ENCODE data around the gene NEDD8.
"Not testable (repeated sequence)": the region's sequence is repeated elsewhere in the genome, so short reads cannot be mapped to it uniquely, and the experiment has no call there.

Gene NEDD8

DNA sequence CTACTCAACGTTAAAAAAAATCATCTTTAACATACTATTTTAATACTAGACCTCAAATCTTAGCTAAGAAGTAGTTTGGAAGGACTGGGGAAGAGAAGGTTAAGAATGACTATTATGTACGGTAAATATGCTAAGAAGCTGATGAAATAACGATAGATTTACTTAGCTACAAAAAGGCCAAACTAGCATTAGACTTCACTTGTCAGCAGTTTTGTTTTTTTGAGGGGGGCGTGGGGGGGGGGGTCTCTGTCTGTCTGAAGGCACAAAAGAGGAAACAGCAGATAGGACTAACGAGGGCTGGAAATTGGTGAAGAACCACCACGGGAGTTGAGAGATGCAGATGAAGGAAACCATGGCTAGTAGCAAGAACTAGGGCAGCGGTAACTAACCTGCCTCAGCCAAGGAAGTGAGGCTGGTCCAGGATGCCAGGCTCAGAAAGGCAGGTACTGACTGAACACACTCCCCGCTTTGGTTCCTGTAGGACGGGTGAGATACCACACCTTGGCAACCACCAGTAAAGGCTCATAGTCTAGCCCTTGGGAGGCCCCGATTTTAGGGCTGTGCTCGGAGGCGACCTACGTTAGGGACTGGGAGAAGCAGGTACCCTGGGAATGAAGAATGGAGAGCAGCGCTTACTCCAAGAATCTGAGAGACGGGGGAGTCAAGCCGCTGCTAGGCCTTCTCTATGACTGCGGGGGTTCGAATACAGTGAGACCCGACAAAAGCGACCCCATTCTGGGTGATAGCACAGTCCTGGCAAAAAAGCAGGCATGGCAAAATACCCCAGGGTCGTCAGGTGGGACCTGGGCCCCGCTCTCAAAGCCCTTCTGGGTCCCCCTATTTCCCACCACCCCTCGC is 675 bp downstream of the NEDD8 start:
- Histone ChIP-seq H3K4me3 (ENCODE audit: low read length) (peak overlapping the region; percentile 90), H3K4me1 (ENCODE audit: insufficient read depth, low read length) (peaks cover 5% of the 10 kb centered on the region), H3K9ac (ENCODE audit: low read depth, low read length) (peak overlapping the region; percentile 98), H3K27ac (ENCODE audit: low read length) (peak overlapping the region; percentile 82), H3K9me3 (ENCODE audit: insufficient read depth, low read depth, low read length) (no peaks in the 10 kb centered on the region), H3K36me3 (ENCODE audit: insufficient read depth, low read depth, low read length) (peaks cover 28% of the 10 kb centered on the region), H3K27me3 (ENCODE audit: insufficient read depth, low read length) (no peaks in the 10 kb centered on the region)

DNA sequence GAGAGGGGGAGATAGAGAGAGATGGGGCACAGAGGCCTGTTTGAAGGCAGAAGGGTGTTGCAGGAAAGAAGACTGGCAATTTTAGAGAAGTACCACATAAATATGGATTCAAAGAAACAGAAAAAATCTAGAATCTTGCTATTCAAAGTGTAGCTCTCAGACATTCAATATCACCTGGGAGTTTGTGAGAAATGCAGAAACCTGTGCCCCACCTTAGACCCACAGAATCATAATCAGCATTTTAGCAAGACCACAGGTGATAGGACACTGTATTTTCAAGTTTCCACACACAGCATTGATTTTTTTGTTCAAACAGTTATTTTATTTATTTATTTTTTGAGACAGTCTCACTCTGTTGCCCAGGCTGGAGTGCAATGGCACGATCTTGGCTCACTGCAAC is 3.3 kb downstream of the NEDD8 start:
- Histone ChIP-seq H3K27ac (ENCODE audit: low read length) (no peak overlapping the region), H3K36me3 (ENCODE audit: insufficient read depth, low read depth, low read length) (peaks cover 4% of the 10 kb centered on the region; the same call in 1 of the 2 replicates), H3K4me3 (ENCODE audit: low read length) (no peak overlapping the region), H3K9me3 (ENCODE audit: insufficient read depth, low read depth, low read length) (no peaks in the 10 kb centered on the region), H3K9ac (ENCODE audit: low read depth, low read length) (no peak overlapping the region), H3K27me3 (ENCODE audit: insufficient read depth, low read length) (no peaks in the 10 kb centered on the region), H3K4me1 (ENCODE audit: insufficient read depth, low read length) (peaks cover 5% of the 10 kb centered on the region)

DNA sequence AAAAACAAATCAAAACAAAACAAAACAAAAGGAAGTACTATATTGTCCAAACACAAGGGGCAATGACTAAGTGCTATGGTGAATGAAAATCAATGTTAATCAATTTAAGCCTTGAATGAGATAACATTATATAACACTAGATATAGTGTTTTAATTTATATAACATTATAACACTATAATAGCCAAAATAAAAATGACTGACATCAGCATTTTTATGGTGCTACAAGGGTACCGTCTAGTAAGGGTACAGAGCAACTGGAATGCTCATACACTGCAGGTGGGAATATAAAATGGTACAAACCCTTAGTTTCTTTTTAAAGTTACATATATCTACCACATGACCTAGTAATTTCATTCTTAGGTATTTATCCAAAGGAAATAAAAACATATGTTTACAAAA is 5.7 kb downstream of the NEDD8 start:
- H3K27me3 ChIP-seq (ENCODE audit: insufficient read depth, low read length), result no peaks in the 10 kb centered on the region
- peaks cover 4% of the 10 kb centered on the region; the same call in 1 of the 2 replicates for H3K36me3 ChIP-seq (ENCODE audit: insufficient read depth, low read depth, low read length)
- no peaks in the 10 kb centered on the region for H3K4me1 ChIP-seq (ENCODE audit: insufficient read depth, low read length)
- no peaks in the 10 kb centered on the region for H3K9me3 ChIP-seq (ENCODE audit: insufficient read depth, low read depth, low read length)
- no peak overlapping the region for H3K4me3 ChIP-seq (ENCODE audit: low read length)
- no peak overlapping the region for H3K9ac ChIP-seq (ENCODE audit: low read depth, low read length)
- no peak overlapping the region for H3K27ac ChIP-seq (ENCODE audit: low read length)

DNA sequence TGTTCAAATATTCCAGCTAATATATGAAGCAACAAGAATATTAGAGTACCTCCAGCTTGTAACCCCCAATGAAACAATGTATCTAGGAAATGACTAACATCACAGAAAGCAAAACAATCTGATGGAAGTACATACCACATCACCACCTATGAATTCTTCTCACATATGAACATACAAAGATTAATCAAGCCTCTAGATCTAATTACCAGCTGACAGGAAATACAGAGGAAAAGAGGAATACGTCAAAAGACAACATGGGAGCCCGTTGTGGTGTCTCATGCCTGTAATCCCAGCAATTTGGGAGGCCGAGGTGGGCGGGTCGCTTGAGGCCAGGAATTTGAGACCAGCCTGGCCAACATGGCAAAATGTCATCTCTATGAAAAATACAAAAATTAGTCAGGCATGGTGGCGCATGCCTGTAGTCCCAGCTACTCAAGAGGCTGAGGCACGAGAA is 7.5 kb downstream of the NEDD8 start:
- H3K4me3 ChIP-seq (ENCODE audit: low read length), result no peak overlapping the region
- H3K27ac ChIP-seq (ENCODE audit: low read length), result no peak overlapping the region

DNA sequence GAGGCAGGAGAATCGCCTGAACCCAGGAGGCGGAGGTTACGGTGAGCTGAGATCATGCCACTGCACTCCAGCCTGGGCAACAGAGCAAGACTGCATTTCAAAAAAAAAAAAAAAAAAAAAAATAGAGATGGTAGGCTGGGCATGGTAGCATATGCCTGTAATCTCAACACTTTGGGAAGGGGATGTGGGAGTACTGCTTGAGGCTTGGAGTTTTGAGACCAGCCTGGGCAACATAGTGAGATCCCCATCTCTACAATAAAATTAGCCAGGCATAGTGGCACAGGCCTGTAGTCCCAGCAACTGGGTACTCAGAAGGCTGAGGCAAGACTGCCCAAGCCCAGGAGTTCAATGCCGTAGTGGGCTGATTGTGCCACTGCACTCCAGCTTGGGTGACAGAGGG is 9.2 kb downstream of the NEDD8 start:
- H3K4me1 ChIP-seq (ENCODE audit: insufficient read depth, low read length); H3K4me3 ChIP-seq (ENCODE audit: low read length); H3K9ac ChIP-seq (ENCODE audit: low read depth, low read length); H3K27me3 ChIP-seq (ENCODE audit: insufficient read depth, low read length); H3K36me3 ChIP-seq (ENCODE audit: insufficient read depth, low read depth, low read length); H3K27ac ChIP-seq (ENCODE audit: low read length); H3K9me3 ChIP-seq (ENCODE audit: insufficient read depth, low read depth, low read length): not testable (repeated sequence)

More for the DNA sequence above, 7.5 kb downstream of the NEDD8 start:
- no peaks in the 10 kb centered on the region for H3K27me3 ChIP-seq (ENCODE audit: insufficient read depth, low read length)
- H3K4me1 ChIP-seq (ENCODE audit: insufficient read depth, low read length), result no peaks in the 10 kb centered on the region
- no peaks in the 10 kb centered on the region for H3K9me3 ChIP-seq (ENCODE audit: insufficient read depth, low read depth, low read length)
- H3K9ac ChIP-seq (ENCODE audit: low read depth, low read length), result no peak overlapping the region
- H3K36me3 ChIP-seq (ENCODE audit: insufficient read depth, low read depth, low read length), result peaks cover 4% of the 10 kb centered on the region; the same call in 1 of the 2 replicates

DNA sequence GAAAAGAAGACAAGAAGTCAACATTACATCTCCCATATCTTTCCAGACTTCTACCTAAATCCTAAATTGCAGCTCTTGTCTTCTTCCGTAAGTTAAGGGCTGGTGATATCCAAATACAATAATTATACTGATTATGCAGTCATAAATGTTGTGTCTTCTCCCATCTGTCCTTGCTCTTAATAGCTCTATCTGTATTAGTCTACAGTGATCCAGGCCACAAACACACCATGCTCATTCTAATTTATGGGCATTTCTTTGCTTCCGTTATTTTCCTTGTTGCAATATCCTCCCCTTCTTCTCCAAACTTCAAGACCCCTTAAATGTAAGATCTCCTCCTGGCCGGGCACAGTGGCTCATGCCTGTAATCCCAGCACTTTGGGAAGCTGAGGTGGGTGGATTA is 12.6 kb downstream of the NEDD8 start:
- Histone ChIP-seq H3K27me3 (ENCODE audit: insufficient read depth, low read length) (no peaks in the 10 kb centered on the region), H3K36me3 (ENCODE audit: insufficient read depth, low read depth, low read length) (peaks cover 7% of the 10 kb centered on the region), H3K9ac (ENCODE audit: low read depth, low read length) (no peak overlapping the region), H3K9me3 (ENCODE audit: insufficient read depth, low read depth, low read length) (no peaks in the 10 kb centered on the region), H3K4me1 (ENCODE audit: insufficient read depth, low read length) (no peaks in the 10 kb centered on the region), H3K4me3 (ENCODE audit: low read length) (no peak overlapping the region), H3K27ac (ENCODE audit: low read length) (no peak overlapping the region)

DNA sequence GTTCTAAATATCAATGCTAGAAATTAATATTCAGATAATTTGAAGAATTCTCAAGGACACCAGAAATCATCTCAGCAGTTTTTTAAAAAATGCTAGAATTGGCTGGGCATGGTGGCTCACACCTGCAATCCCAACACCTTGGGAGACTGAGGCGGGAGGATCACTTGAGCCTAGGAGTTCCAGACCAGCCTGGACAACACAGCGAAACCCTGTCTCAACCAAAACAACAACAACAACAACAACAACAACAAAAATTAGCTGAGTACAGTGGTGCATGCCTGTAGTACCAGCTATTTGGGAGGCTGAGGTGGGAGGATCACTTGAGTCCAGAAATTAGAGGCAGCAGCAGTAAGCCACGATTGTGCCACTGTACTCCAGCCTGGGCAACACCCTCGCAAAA is 13.1 kb downstream of the NEDD8 start:
- Histone ChIP-seq H3K27ac (ENCODE audit: low read length) (no peak overlapping the region), H3K27me3 (ENCODE audit: insufficient read depth, low read length) (no peaks in the 10 kb centered on the region), H3K36me3 (ENCODE audit: insufficient read depth, low read depth, low read length) (peaks cover 7% of the 10 kb centered on the region)

DNA sequence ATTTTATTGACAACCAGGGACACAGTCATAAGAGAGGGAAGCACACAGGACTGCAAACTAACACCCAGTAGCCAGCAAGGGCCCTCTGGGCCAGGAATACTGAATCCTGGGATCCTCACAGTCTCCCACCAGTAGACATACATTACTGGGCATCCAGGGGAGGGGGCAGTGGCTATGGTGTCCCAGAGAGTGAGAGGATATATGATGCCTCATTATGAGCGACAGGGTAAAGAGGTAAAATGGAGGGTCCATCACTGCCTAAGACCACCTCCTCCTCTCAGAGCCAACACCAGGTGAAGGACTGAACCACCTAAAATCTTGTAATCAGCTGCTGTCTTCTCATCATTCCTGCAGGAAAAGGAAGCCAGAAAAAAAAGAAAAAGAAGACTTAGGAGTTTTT is 15.3 kb downstream of the NEDD8 start:
- H3K4me3 ChIP-seq (ENCODE audit: low read length); H3K9me3 ChIP-seq (ENCODE audit: insufficient read depth, low read depth, low read length); H3K9ac ChIP-seq (ENCODE audit: low read depth, low read length); H3K27me3 ChIP-seq (ENCODE audit: insufficient read depth, low read length); H3K4me1 ChIP-seq (ENCODE audit: insufficient read depth, low read length); H3K27ac ChIP-seq (ENCODE audit: low read length): not testable (repeated sequence)
- H3K36me3 ChIP-seq (ENCODE audit: insufficient read depth, low read depth, low read length), result peaks cover 10% of the 10 kb centered on the region

More for the DNA sequence above, 13.1 kb downstream of the NEDD8 start:
- Histone ChIP-seq H3K4me1 (ENCODE audit: insufficient read depth, low read length) (no peaks in the 10 kb centered on the region), H3K9ac (ENCODE audit: low read depth, low read length) (no peak overlapping the region), H3K9me3 (ENCODE audit: insufficient read depth, low read depth, low read length) (no peaks in the 10 kb centered on the region), H3K4me3 (ENCODE audit: low read length) (no peak overlapping the region)

DNA sequence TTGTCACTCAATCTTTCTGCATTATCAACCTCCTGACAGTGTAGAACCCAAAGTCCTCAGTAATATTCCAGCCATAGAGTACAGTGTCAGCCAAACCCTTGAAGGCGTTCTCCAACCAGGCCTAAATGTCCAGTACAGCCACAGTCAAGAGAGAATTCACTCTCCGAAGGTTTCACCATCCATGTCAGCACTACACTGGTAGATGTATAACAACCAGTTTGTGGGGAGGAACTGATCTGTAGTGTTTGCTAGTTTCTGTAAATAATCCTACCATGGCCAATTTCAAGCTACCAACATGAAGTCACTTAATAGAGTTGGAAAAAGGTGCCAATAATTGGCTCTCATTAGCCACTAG is 15.8 kb downstream of the NEDD8 start:
- peak overlapping the region; percentile 95; the same call in 1 of the 2 replicates for H3K4me3 ChIP-seq (ENCODE audit: low read length)

DNA sequence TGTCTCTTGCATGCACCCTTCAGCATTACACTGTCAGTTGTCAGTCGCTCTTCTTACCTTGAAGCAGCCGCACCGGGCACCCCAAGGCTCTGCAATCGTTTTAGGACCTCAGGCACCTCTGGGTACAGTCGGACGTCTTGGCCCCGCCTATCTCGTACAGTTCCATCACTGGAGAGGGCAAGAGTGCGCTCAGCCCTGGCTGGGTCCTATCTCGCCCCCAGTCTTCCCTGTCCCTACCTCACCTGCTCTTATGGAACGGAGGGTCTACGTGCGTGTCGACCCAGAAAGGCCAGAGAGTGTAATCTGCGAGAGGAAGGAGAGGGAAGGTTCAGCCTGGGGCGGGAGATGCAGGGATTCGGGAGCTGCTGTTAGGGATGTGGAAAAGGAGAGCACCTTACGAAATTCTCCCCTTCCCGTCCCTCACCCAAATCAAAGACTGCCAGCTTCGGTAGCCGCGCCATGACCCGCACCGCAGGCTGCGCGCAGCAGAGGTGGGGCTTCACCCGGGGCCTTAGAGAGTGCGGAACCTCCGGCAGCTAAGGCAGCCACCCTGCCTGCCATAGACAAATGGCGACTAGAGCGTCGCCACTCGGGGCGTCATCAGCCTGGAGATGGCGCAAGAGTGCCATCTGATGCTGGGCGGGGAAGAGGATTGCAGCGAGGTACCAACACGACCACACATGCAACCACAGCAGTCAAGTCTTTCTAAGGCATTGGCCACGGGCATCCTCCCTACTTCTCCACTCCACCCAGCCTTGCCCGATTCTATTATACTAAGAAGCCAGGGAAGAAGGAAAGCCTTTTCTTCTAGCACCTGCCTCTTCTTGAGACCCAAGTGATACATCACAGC is 16.4 kb downstream of the NEDD8 start, which contains the start of gene MDP1:
MDP1 (minus strand) TSS at position 572 of the 850 bp plus-strand sequence; CDS start at position 461, 111 bp downstream.
- Histone ChIP-seq H3K27ac (ENCODE audit: low read length) (peak within 1 kb of the TSS; percentile 45), H3K4me1 (ENCODE audit: insufficient read depth, low read length) (peaks cover 3% of the 10 kb centered on the region; the same call in 1 of the 2 replicates), H3K27me3 (ENCODE audit: insufficient read depth, low read length) (no peaks in the 10 kb centered on the region), H3K9me3 (ENCODE audit: insufficient read depth, low read depth, low read length) (no peaks in the 10 kb centered on the region), H3K4me3 (ENCODE audit: low read length) (peak within 1 kb of the TSS; percentile 95), H3K36me3 (ENCODE audit: insufficient read depth, low read depth, low read length) (peaks cover 21% of the 10 kb centered on the region), H3K9ac (ENCODE audit: low read depth, low read length) (peak within 1 kb of the TSS; percentile 89)

More for the DNA sequence above, 15.8 kb downstream of the NEDD8 start:
- no peak overlapping the region for H3K27ac ChIP-seq (ENCODE audit: low read length)
- H3K4me1 ChIP-seq (ENCODE audit: insufficient read depth, low read length), result peaks cover 3% of the 10 kb centered on the region; the same call in 1 of the 2 replicates
- no peak overlapping the region; the same call in 1 of the 2 replicates for H3K9ac ChIP-seq (ENCODE audit: low read depth, low read length)
- peaks cover 15% of the 10 kb centered on the region for H3K36me3 ChIP-seq (ENCODE audit: insufficient read depth, low read depth, low read length)
- H3K9me3 ChIP-seq (ENCODE audit: insufficient read depth, low read depth, low read length), result no peaks in the 10 kb centered on the region
- no peaks in the 10 kb centered on the region for H3K27me3 ChIP-seq (ENCODE audit: insufficient read depth, low read length)

DNA sequence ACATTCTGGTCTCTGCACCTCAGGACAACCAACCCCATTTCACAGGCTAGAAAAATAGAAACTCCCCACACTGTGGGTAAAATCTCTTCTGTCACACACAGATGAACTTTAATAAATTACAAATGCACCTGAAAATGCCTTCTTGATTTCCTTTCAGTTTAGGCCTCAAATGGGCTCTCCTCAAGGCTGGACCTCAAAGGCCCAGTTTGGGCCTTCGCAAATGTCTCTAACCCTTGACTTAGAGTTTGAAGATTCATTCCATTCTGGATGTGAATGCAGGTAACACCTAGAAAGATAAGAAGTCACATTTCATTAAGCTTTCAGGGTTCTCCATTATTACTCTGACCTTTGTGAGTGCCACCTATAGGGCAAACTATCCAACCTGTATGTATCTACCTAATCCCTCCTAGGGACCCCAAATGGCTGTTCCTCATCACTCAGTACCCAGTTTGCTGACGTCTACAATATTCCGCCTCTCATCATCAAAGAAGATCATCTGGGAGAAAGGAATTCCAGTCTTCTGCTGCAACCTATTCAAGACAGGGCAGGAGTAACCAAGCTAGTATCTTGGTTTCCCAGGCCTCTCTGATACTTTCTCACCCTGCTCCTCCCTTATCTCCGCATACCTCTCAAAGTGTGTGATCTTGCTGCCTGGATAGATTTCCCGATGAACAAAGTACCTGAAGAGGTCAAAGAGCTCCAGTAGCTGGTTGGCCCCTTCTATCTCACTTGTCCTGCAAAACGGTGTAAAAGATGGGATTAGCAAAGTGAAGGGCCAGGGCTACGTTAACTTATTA is 18.1 kb downstream of the NEDD8 start:
- Histone ChIP-seq H3K27me3 (ENCODE audit: insufficient read depth, low read length) (no peaks in the 10 kb centered on the region), H3K4me1 (ENCODE audit: insufficient read depth, low read length) (peaks cover 3% of the 10 kb centered on the region; the same call in 1 of the 2 replicates), H3K27ac (ENCODE audit: low read length) (peak overlapping the region; percentile 63), H3K4me3 (ENCODE audit: low read length) (peak overlapping the region; percentile 86), H3K36me3 (ENCODE audit: insufficient read depth, low read depth, low read length) (peaks cover 38% of the 10 kb centered on the region), H3K9me3 (ENCODE audit: insufficient read depth, low read depth, low read length) (no peaks in the 10 kb centered on the region), H3K9ac (ENCODE audit: low read depth, low read length) (peak overlapping the region; percentile 88; the same call in 1 of the 2 replicates)
